Measurements from ENCODE around the gene MYL12A.
A peak's percentile ranks its signal among the peaks of the same experiment; 100 is the strongest.

MYL12A gene

DNA sequence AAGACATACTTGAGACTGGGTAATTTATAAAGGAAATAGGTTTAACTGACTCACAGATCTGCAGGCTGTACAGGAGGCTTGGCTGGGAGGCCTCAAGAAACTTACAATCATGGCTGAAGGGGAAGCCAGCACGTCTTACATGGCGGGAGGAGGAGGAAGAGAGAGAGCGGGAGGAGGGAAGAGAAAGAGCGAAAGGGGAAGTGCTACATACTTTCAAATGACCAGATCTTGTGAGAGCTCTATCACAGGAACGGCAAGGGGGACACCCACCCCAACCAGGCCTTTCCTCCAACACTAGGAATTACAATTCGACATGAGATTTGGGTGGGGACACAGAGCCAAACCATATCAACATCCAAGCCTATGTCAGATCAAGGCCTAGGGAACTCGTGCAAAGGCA, 38.6 kb downstream of the MYL12A start:
- Histone ChIP-seq H3K36me3 (ENCODE audit: control insufficient read depth, insufficient read depth, low read length) (no peaks in the 10 kb centered on the region), H3K9me3 (ENCODE audit: control insufficient read depth, low read length) (no peaks in the 10 kb centered on the region), H2AFZ (no peak overlapping the region), H3K27me3 (ENCODE audit: control insufficient read depth, insufficient read depth, low read length) (no peaks in the 10 kb centered on the region), H3K4me3 (ENCODE audit: low read depth, low read length) (no peak overlapping the region), H3K9ac (no peak overlapping the region), H3K79me2 (no peaks in the 10 kb centered on the region), H3K4me1 (peaks cover 9% of the 10 kb centered on the region), H3K4me2 (ENCODE audit: low read length) (no peak overlapping the region), H3K27ac (no peak overlapping the region)
- TF ChIP-seq CTCF (IDR thresholded peaks at IDR 0.05) = no peak

DNA sequence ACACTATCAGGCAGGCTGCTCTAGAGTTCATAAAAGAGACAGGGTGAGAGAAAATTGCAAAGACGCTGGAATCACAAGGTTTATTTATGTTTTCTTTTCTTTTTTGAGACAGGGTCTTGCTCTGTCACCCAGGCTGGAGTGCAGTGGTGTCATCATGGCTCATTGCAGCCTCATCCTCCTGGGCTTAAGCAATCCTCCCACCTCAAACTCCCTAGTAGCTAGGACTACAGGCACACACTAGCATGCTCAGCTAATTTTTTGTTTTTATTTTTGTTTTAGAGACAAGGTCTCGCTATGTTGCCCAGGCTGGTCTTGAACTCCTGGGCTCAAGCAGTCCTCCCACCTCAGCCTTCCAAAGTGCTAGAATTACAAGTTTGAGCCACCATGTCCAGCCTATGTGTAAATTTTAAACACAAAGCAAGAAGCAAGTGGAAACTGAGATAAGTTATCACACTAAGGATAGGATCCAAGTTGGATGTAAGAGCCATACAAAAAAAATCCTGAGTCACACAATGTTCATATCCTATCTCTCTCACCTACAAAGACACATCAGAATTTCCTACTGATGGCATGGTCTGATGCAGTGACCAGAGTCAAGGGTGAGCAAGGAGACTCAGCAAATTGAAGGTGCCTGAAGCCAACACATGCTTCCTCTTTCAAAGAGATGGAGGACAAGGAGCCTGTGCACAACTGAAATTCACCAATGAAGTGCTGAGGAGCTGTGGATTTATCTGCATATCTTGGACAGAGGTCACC, 45.8 kb downstream of the MYL12A start:
- Histone ChIP-seq H3K9me3 (ENCODE audit: control insufficient read depth, low read length) (no peaks in the 10 kb centered on the region), H2AFZ (no peak overlapping the region), H3K4me2 (ENCODE audit: low read length) (no peak overlapping the region), H3K36me3 (ENCODE audit: control insufficient read depth, insufficient read depth, low read length) (no peaks in the 10 kb centered on the region), H3K27ac (no peak overlapping the region), H3K4me3 (ENCODE audit: low read depth, low read length) (no peak overlapping the region), H3K4me1 (no peaks in the 10 kb centered on the region), H3K9ac (no peak overlapping the region), H3K27me3 (ENCODE audit: control insufficient read depth, insufficient read depth, low read length) (no peaks in the 10 kb centered on the region), H3K79me2 (no peaks in the 10 kb centered on the region)
- no peak for TF ChIP-seq CTCF (IDR thresholded peaks at IDR 0.05)

- H3K36me3 ChIP-seq (ENCODE audit: control insufficient read depth, insufficient read depth, low read length) = no peaks in the 10 kb centered on the region
- no peak overlapping the region for H3K27ac ChIP-seq
- no peak overlapping the region for H2AFZ ChIP-seq
- no peak overlapping the region for H3K4me3 ChIP-seq (ENCODE audit: low read depth, low read length)
- H3K79me2 ChIP-seq = no peaks in the 10 kb centered on the region
- H3K9me3 ChIP-seq (ENCODE audit: control insufficient read depth, low read length) = no peaks in the 10 kb centered on the region
- no peaks in the 10 kb centered on the region for H3K27me3 ChIP-seq (ENCODE audit: control insufficient read depth, insufficient read depth, low read length)
- H3K4me2 ChIP-seq (ENCODE audit: low read length) = no peak overlapping the region
- no peaks in the 10 kb centered on the region for H3K4me1 ChIP-seq
- no peak overlapping the region for H3K9ac ChIP-seq
- TF ChIP-seq CTCF (IDR thresholded peaks at IDR 0.05) = no peak
These were observed 47.0 kb downstream of the MYL12A start for GRCh38 chr18:3294435-3295080.

GRCh38 chr18:3297025-3297984, 49.7 kb downstream of the MYL12A start:
- Histone ChIP-seq H3K79me2 (no peaks in the 10 kb centered on the region), H3K4me3 (ENCODE audit: low read depth, low read length) (peak overlapping the region; percentile 73), H3K4me2 (ENCODE audit: low read length) (peak overlapping the region; percentile 82), H3K4me1 (no peaks in the 10 kb centered on the region), H3K9me3 (ENCODE audit: control insufficient read depth, low read length) (no peaks in the 10 kb centered on the region), H2AFZ (peak overlapping the region; percentile 89), H3K9ac (no peak overlapping the region), H3K36me3 (ENCODE audit: control insufficient read depth, insufficient read depth, low read length) (no peaks in the 10 kb centered on the region), H3K27me3 (ENCODE audit: control insufficient read depth, insufficient read depth, low read length) (no peaks in the 10 kb centered on the region), H3K27ac (peak overlapping the region; percentile 65)
- TF ChIP-seq CTCF (IDR thresholded peaks at IDR 0.05) = peak; percentile 57

Data from parathyroid adenoma (tissue), 2 donors.